Right kidney (tissue), 1 donor: ENCODE measurements around the gene KCNG2.

Experiments
- DNase-seq: peaks from one replicate; pipeline ENCODE4 v3.0.0-alpha.2; 2016

Gene KCNG2

DNA sequence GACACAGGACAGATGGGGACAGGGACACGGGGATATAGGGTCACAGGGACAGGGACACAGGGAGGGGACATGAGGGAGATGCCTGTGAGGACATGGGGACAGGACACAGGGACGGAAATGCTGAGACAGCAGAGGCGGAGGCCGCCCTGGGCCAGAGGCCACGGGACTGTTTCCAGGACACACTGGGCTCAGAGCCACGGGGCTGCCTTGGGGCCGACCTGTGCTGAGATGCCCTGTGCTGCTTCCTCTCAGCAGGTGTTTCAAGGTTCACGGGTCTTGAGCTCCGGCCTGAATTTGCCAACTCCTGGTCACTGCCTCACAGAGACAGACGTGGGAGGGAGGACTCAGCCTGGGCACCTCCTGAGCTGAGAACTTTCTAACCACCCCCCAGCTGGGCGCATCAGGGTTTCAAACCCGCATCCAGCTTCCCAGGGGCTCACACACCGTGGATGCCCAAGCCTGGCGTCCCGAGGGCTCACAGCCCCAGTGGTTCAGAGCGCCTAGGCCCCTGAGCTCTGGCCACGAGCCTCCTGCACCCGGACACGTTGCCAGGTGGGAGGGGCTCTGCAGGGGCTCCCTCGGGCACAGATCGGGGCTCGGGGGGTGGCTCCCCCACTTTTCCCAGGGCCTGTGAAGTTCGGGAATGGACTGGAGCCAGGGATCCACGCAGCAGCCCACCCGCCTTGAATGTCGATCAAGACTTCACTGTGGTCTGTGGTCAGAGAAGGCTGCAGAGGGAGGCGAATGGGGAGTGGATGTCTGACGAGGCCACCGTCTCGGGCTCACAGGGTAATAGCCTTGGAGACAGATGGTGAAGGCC, 89.7 kb downstream of the KCNG2 start:
- no peak for DNase-seq

DNA sequence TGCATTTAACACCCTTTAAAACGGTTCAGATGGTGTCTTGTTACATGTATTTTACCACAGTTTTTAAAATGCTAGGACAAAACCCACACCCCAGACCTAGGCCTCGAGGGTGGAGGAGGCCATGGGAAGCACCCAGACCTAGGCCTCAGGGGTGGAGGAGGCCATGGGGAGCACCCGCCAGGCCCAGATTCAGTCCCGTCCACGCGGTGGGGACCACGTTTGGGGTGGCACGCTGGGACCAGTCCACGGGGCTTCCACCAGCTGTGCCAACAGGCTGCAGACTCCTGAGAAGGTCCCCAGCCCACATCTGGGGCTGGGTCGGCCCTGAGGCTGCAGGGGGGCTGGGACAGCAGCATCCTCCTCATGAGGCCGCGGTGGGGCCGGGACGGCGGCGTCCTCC, 90.3 kb downstream of the KCNG2 start:
- DNase-seq, result no peak

DNA sequence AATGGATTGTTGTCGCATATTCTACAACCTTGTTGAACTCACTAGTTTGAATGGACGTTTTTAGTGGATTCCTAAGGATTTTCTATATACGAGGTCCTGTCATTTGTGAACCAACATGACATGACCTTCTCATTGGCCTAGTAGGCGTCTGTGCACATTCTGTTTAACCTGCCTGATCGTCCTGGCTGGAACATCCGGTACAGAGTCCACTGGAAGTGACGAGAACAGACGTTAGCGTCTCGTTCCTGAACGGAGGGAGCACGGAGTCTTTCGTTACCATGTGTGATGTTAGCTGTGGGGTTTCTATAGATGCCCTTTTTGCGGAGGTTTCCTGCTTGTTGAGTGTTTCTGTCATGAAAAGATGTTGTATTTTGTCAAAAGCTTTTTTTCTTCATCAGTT, 91.8 kb downstream of the KCNG2 start:
- no peak for DNase-seq

DNA sequence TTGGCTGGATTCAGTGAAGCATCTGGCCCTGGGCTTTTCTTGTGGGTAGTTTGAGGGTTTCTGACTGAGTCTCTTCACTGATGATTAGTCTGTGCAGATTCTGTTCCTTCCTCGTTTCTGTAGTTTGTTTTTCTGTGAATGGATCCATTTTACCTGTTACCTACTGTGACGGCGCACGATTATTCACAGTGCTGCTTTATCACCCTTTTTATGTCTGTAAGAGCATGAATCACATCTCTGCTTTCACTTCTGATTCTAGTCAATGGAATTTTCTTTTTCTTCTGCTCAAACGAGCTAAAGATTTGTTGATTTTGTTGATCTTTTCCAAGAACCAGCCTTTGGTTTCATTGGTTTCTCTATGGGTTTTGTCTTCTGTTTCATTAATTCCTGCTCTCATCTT, 92.9 kb downstream of the KCNG2 start:
- no peak for DNase-seq

DNA sequence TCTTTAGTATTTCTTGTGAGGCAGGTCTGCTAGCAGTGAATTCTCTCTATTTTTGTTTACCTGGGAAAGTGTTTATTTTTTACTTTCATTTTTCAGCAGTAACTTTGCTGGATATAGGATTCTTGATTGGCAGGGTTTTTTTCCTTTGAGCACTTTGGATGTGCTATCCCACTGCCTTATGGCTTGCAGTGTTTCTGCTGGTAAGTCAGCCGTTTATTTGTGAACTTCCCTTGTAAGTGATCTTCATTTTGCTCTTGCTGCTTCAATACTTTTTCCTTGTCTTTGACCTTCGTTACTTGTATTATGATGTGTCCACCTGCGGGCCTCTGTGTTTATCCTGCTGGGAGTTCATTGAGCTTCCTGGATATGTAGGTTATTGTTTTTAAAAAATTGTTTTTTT, 99.0 kb downstream of the KCNG2 start:
- DNase-seq, result no peak

DNA sequence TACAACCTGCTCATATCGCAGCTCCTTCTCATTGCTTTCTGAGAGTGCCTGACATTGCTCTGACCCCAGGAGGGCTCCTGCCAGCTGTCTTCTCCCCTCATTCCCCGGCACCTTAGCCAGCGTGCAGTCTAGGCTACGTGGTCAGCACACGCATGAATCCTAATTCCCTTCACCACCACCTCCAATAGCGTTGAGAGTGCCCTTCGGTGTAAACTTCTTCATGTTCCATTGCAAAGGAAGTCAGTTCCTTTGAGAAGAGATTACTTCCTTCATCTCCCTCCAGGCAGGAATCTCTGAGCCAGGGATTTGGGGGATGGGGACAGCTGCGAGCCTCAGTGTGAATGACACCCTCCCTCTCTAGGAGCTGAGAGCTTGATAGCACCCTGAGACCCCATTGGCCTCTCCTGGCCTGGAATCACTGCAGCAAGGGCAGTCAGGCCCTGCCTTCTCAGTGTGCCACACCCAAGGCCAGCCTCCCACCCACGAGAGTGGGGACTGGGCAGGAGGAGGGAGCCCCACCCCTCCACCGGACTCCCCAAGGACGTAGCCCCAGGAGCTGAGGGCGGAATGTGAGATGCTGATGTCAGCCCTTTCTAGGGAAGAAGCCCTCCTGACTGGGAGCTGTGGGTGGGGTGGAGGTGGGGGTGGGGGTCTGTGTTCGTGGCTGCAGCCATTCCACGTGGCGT, 100.3 kb downstream of the KCNG2 start:
- no peak for DNase-seq

DNA sequence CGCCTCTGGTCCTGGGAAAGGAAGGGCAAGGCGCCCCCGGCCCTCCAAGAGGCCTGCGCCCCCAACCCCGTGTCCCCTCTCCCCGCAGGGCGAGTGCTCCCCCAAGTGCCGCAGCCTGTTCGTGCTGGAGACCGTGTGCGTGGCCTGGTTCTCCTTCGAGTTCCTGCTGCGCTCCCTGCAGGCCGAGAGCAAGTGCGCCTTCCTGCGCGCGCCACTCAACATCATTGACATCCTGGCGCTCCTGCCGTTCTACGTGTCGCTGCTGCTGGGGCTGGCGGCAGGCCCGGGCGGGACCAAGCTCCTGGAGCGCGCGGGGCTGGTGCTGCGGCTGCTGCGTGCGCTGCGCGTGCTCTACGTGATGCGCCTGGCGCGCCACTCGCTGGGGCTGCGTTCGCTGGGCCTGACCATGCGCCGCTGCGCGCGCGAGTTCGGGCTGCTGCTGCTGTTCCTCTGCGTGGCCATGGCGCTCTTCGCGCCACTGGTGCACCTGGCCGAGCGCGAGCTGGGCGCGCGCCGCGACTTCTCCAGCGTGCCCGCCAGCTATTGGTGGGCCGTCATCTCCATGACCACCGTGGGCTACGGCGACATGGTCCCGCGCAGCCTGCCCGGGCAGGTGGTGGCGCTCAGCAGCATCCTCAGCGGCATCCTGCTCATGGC, 101.3 kb downstream of the KCNG2 start:
- no peak for DNase-seq

DNA sequence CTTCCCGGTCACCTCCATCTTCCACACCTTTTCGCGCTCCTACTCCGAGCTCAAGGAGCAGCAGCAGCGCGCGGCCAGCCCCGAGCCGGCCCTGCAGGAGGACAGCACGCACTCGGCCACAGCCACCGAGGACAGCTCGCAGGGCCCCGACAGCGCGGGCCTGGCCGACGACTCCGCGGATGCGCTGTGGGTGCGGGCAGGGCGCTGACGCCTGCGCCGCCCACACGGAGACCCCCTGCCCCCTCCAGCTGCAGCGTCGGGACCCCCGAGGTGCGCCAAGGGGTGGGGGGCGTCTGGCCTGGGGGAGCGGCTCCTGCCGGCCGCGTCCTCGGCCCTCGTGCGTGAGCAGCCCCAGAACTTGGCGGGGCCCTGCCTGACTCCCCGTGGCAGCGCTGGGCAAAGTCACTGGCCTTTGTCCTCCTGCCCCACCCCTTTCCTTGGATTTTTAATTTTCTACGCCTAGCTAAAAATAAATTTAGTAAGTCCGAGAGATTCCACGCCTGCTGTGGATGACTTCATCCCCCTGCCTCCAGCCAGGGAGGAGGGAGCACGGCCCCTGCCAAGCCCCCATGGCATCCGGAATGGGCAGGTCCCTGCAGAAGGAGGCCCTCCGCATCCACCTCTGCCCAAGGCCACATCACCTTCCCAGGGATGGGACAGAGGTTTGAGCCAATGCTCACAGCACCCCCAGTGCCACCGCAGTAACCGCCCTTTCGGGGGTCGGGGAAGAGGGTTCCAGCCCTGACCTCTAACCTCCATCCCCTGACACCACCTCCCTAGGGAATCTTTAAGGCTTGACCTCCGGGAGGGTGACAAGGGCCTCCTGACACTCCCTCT, 102.1 kb downstream of the KCNG2 start:
- DNase-seq, result no peak

DNA sequence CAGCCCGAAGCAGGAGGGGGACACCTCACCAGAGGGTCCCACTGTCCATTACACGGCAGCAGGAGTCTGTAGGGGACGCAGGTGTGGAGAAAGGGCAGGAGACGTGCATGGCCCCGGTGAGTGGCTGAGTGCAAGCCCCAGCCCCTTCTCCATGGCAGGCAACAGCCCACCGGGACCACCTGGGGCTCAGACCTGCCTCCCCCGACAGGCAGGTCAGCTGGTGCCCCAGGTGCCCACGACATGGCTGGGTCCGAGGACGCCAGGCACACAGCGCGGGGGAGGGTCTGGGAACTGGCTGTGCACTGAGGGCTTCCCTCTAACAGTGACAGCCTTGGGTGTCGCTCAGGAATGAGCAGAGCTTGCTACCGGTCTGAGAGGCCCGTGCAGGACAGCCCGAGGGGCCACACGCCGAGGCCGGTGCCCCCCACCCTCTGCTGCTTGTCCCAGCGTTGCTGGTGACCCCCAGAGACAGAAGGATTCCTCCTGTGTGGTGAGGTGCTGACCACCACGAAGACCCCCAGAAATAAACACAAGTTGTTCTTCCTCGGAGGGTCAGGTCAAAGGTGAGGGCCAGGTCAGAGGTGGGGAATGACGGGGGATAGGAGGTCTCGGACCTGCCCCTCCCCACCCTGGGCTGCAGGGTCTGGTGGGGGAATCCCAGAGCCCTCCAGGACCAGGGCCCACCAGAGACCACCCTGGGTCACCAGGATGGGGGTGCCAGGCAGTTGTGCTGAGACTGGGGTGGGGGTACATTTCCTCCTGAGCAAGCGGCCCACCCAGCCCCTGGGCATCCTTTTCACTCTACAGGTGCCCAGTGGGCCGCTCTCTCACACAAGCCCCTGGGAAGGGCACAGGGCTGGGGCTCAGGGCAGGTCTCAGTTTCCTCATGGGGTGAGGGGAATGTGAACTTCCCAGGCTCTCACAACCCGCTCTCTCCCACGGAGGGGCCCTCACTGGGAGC, 103.2 kb downstream of the KCNG2 start:
- DNase-seq, result no peak

DNA sequence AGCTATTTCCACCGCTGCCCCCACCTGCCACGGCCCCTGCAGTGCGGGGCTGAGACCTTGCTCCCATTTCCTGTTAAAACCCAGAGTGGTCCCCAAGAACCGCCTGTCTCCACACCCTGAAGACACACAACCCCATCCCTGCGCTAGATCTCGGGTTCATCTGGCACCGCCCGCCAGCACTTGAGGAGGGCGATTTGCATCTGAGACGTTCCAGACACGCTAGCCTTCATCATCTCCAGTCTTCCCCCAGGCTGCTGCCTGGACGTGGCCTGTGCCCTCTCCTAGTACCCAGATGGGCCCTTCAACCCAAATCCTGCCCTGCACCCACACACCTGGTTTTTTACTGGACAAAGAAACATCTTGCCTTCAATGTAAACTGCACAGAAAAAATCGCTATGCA, 103.9 kb downstream of the KCNG2 start:
- no peak for DNase-seq

DNA sequence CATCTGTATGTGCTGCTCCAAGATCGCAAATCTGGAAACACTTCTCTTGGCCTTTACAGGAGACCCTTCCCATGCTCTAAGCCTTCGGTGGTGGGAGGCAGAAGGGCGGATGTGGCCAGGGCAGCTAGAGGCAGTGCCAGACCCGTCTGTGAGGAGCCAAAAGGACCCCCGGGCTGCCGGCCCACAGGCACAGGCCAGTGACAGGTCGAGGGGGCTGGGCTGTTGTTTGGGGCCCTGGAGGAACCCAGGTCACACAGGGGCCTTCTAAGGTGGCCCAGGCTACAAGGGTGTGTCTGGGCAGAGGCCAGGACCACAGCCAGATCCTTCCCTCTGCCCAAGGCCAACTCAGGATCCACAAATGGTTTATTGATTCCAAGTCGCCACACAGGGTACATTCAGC, 104.3 kb downstream of the KCNG2 start:
- DNase-seq, result no peak

DNA sequence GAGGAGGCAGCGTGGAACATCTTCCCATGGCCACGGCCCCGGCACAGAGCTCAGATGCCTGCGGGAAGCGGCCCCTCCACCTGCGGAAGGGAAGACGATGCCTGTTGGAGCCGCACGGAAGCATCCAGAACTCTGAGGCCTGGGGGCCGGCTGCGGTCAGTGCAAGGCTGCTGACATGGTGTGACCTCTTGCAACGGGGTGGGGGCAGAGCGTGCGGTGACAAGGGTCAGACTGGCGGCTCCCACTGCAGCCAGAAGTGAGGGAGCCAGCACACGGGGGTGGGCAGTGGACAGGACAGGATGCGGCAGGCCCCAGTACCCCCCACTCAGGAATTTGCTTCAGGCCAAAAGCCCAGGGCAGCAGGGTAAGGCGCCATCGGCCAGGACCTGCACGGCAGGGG, 104.9 kb downstream of the KCNG2 start:
- DNase-seq, result no peak

DNA sequence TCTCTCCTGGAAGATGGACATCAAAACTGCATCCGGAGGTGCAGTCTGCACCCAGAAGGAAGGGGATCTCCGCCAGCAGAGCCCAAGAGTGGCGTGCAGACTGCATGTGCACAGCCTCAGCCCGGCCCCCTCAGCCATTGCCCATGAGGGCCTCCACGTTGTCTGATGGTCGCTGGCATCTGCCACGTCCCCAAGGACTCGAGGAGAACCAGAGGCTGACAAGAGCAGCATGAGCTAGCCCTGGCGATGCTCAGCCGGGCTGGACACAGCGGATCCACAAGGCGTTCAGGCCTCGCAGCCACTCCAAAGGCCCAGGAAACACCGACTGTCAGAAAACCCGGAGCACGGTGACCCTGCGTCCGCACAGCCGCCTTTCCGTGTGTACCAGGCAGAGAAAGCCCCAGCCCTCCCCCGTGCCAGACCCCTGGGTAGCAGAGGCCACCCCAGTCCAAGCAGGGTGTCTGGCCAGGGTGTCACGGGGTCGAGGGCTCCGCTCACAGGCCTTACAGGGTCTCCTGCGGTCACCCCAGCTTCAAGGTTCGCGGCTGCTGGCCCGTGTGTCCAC, 105.4 kb downstream of the KCNG2 start:
- DNase-seq, result no peak

DNA sequence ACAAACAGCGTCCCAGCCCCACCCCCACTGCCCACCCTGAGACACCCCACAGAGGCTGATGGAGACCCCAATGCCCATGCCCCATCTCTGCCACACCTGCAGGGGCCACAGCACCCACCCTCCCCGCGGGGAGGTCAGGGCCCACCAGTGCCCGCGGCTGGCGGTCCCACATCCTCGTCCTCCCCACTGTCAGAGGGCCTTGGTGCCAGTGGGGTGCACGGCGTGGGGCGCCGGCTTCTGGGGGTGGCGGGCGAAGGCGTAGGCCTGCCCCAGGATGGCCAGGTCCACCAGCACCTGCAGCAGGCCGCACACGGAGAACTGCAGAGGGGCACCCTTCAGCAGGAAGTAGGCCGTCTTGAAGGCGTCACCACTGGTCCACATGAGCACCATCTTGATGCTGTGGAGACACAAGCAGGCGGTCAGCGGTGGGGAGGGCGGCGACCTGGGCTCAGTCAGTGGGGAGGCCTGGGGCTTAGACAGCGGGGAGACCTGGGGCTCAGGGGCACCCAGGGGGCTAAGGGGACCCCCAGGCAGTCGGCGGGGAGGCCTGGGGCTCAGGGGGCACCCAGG, 106.1 kb downstream of the KCNG2 start:
- DNase-seq, result no peak

DNA sequence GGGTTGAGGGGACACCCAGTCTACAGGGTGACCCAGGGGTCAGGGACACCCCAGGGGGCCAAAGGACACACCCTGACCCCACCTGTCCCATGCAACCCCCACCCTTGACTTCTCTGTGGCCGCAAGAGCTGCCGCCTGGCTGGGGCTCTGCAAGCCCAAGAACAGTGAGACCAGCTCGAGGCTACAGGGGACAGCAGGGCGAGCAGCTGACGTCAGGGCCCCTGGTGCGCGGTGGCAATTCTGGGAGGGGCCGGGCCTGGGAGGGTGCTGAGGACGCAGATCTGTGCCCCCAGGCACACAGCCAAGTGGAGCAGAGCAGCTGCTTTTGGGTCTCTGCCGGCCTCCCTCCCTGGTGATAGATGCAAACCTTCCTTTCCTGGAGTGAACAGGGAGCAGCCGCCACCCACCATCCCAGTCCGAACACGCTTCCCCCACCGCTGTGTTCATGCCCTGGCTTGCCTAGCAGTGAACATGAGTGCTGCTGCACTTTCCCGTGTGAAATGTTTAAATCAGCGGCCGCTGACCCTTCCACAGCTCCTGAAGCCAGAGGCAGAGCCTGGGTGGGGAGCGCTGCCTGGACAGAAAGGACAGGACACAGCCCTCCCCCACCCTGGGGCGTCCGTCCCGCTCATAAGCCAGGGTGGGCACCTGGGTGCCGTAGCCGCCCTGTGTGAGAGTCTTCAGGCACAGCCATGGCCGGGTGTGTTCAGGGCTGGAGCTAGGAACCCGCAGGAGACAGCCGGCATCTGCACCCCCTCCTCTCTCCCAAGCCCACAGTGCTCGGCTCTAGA, 106.8 kb downstream of the KCNG2 start:
- no peak for DNase-seq

DNA sequence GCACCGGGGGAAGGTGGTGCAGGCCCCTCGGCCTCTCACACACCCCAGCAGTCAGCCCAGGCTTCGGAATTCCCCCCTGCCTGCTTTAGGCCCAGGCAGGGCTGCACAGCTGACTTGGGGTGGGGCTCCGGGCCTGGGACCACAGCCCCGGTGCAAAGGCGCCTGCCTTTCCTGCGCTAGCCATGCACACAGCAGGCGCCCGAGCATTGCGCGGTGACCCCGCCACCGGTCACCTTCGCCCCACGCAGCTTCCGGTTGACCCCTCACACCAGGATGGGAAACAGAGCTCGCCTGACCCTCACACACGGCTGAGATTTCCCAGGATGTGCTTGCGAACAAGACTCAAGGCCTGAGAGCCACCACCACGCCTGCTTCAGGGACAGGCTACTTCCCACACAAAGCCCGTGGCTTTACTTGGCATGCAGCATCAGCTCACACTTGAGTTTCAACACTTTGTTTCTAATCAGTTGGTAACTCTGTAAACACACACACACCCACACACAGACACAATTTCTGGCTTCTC, 107.7 kb downstream of the KCNG2 start:
- DNase-seq, result no peak

DNA sequence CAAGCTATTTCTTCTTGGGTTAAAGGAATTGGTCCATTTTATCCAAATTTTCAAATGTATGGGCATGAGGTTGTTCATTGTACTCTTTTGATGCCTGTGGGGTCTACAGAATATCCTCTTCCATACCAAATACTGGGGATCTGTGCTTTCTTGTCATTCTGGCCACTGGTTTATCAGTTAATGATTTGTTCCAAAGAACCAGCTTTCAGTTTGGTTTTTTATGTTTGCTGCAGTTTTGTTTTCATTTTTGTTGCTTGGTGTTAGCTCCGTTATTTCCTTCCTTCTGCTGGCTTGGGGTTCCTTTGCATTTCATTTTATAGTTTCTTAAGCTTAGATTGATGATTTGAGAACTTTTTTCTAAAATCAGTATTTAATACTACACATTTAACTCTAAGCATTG, 108.3 kb downstream of the KCNG2 start:
- no peak for DNase-seq

DNA sequence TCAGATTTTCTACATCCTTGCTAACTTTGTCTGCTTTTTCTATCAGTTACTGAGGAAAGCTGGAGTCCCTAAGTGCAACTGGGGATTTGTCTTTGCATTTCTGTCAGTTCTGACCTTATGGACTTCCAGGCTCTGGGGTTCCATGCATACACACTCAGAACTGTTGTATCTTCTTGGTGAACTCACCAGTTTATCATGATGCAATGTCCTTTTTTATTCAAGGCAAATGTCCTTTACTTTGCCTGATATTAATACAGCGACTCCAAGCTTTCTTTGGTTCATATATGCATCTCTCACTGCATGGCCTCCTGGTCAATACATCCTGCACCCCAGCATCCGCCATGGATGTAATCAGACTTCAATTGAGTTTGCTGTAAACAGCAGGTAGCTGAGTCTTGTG, 109.0 kb downstream of the KCNG2 start:
- DNase-seq, result no peak

DNA sequence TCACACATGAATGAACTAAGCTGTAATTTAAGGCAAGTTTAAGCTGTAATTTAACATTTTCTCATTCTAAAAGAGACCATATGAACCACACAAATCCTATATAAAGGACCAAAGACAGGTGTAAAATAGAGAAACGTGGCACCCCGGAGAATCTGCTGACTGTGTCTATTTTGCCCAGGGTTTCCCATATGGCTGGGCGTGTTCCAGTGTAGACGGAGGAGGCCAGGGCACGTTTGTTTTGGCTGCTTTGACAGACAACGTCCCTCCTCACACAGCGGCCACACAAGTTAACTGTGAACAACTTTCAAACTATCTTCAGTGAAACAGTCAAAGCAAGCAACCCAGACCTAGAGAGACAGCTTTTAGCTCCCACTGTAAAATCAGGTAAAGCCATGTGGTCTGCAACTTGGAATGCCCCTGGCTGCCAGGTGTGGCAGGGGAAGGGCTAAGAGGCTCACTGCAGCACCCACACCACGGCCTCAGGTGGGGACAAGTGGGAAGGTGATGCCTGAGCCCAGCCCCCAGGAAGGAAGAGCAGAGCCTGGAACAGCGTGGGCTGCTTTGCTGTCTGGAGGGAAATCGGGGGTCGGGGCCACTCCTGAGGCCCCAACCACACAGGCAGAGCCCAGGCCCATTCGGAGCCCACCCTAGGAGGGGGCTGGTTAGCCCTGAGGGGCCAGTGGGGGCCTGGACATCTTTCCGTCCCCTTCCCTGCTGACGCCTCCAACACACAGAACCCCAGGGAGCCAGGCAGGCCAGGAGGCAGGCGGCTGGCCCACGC, 113.0 kb downstream of the KCNG2 start:
- no peak for DNase-seq
